ENCODE results near the gene GADD45GIP1. TPM values are rescaled to one million over a fixed set of nuclear protein-coding genes. Genes with fewer than 3 reads are reported as not detected.

GADD45GIP1 gene
- total RNA-seq, 1 donor from 2014 or later, result 27.1 TPM

- no peak for DNase-seq (ENCODE audit: low read depth)
- H3K36me3 ChIP-seq (ENCODE audit: control insufficient read depth, insufficient read depth, low read length), result peaks cover 37% of the 10 kb centered on the region
- no peak overlapping the region for H3K4me3 ChIP-seq (ENCODE audit: low read depth, low read length)
- FAIRE-seq, result no peak
- TF ChIP-seq CTCF (IDR thresholded peaks at IDR 0.05; ENCODE audit: insufficient read depth, low read length, severe bottlenecking), result no peak
- H3K27me3 ChIP-seq (ENCODE audit: control insufficient read depth, insufficient read depth, low read length), result no peaks in the 10 kb centered on the region
Measured at GRCh38 chr19:12947702-12948611, 9.1 kb downstream of the GADD45GIP1 start.

GRCh38 chr19:12946731-12947496, 10.1 kb downstream of the GADD45GIP1 start:
- no peaks in the 10 kb centered on the region for H3K27me3 ChIP-seq (ENCODE audit: control insufficient read depth, insufficient read depth, low read length)
- FAIRE-seq, result no peak
- DNase-seq (ENCODE audit: low read depth), result no peak
- peaks cover 34% of the 10 kb centered on the region for H3K36me3 ChIP-seq (ENCODE audit: control insufficient read depth, insufficient read depth, low read length)
- no peak for TF ChIP-seq CTCF (IDR thresholded peaks at IDR 0.05; ENCODE audit: insufficient read depth, low read length, severe bottlenecking)
- peak overlapping the region; percentile 63 for H3K4me3 ChIP-seq (ENCODE audit: low read depth, low read length)

- peak; percentile 53 for DNase-seq (ENCODE audit: low read depth)
- Histone ChIP-seq H3K27me3 (ENCODE audit: control insufficient read depth, insufficient read depth, low read length) (no peaks in the 10 kb centered on the region), H3K36me3 (ENCODE audit: control insufficient read depth, insufficient read depth, low read length) (peaks cover 38% of the 10 kb centered on the region), H3K4me3 (ENCODE audit: low read depth, low read length) (peak overlapping the region; percentile 63)
- TF ChIP-seq CTCF (IDR thresholded peaks at IDR 0.05; ENCODE audit: insufficient read depth, low read length, severe bottlenecking), result no peak
- no peak for FAIRE-seq
Measured at GRCh38 chr19:12946092-12946721, 10.8 kb downstream of the GADD45GIP1 start.

- Histone ChIP-seq H3K4me3 (ENCODE audit: low read depth, low read length) (peak within 1 kb of the TSS; percentile 63), H3K36me3 (ENCODE audit: control insufficient read depth, insufficient read depth, low read length) (peaks cover 43% of the 10 kb centered on the region), H3K27me3 (ENCODE audit: control insufficient read depth, insufficient read depth, low read length) (no peaks in the 10 kb centered on the region)
- DNase-seq (ENCODE audit: low read depth) (peak; percentile 90), FAIRE-seq (no peak)
- TF ChIP-seq CTCF (IDR thresholded peaks at IDR 0.05; ENCODE audit: insufficient read depth, low read length, severe bottlenecking), result no peak
Measured at GRCh38 chr19:12945479-12946091, 11.4 kb downstream of the GADD45GIP1 start, which contains the start of gene RAD23A. Gene RAD23A (plus strand): TSS chr19:12945862. CDS start chr19:12945949, 87 bp downstream.

GRCh38 chr19:12944104-12944674, 12.8 kb downstream of the GADD45GIP1 start:
- no peak overlapping the region for H3K4me3 ChIP-seq (ENCODE audit: low read depth, low read length)
- peaks cover 45% of the 10 kb centered on the region for H3K36me3 ChIP-seq (ENCODE audit: control insufficient read depth, insufficient read depth, low read length)
- H3K27me3 ChIP-seq (ENCODE audit: control insufficient read depth, insufficient read depth, low read length), result no peaks in the 10 kb centered on the region
- TF ChIP-seq CTCF (IDR thresholded peaks at IDR 0.05; ENCODE audit: insufficient read depth, low read length, severe bottlenecking), result no peak
- no peak for FAIRE-seq
- no peak for DNase-seq (ENCODE audit: low read depth)

Measured in bronchial epithelial cell (primary cell).